Activated B cell treated with CpG ODN at 0.5 μM for 24 hours (primary cell): Measurements from ENCODE around the gene CYP46A1. TPM values are rescaled to one million over a fixed set of nuclear protein-coding genes. Genes with fewer than 3 reads are reported as not detected.

Source experiments
- ATAC-seq: fragments of 200-7000 bp; cut with Tn5 transposase; one replicate; pipeline ENCODE4 v1.10.0; 2021; ENCODE audit warnings: low read depth, mild to moderate bottlenecking, moderate library complexity
- CTCF ChIA-PET: fragments of 350-600 bp; sonication (Branson Sonifier 250); formaldehyde crosslinking; loops from one replicate; lab custom pipeline; 2021; ENCODE audit warnings: antibody characterized with exemption; lab: Charles Lee
- POLR2A ChIA-PET: fragments of 350-600 bp; sonication (Branson Sonifier 250); formaldehyde crosslinking; loops from one replicate; lab custom pipeline; 2021; ENCODE audit warnings: antibody characterized with exemption; lab: Charles Lee
- DNase-seq: peaks from one replicate; pipeline ENCODE4 v3.0.0; 2022
- H3K27ac Mint-ChIP-seq: one replicate; pipeline ENCODE4 v1.8.0; 2020; ENCODE audit warnings: mixed read lengths
- H3K27me3 Mint-ChIP-seq: one replicate; pipeline ENCODE4 v1.8.0; 2021; ENCODE audit warnings: mixed read lengths
- H3K36me3 Mint-ChIP-seq: one replicate; pipeline ENCODE4 v1.8.0; 2021; ENCODE audit warnings: low read depth, mixed read lengths
- H3K4me1 Mint-ChIP-seq: one replicate; pipeline ENCODE4 v1.8.0; 2021; ENCODE audit warnings: mixed read lengths
- H3K4me3 Mint-ChIP-seq: one replicate; pipeline ENCODE4 v1.8.0; 2020; ENCODE audit warnings: mild to moderate bottlenecking, mixed read lengths
- H3K9me3 Mint-ChIP-seq: one replicate; pipeline ENCODE4 v1.8.0; 2020; ENCODE audit warnings: mixed read lengths
- intact Hi-C: fragments of 100-400 bp; cut with micrococcal nuclease; formaldehyde crosslinking; loops from one replicate; pipeline ENCODE4 v1.15.1; 2024
- total RNA-seq: library from RNA; stranded (reverse); gene quantifications from 2 replicates; pipeline ENCODE4 v1.2.3, GENCODE V29; 2022
- TF ChIP-seq, protein P1 (sequence below): fragments of 200-600 bp; IDR thresholded peaks from one replicate; pipeline ENCODE4 v1.8.0; 2022; ENCODE audit warnings: antibody characterized with exemption, mild to moderate bottlenecking

The CYP46A1 gene
- total RNA-seq, 1 donor from 2014 or later: not detected

DNA sequence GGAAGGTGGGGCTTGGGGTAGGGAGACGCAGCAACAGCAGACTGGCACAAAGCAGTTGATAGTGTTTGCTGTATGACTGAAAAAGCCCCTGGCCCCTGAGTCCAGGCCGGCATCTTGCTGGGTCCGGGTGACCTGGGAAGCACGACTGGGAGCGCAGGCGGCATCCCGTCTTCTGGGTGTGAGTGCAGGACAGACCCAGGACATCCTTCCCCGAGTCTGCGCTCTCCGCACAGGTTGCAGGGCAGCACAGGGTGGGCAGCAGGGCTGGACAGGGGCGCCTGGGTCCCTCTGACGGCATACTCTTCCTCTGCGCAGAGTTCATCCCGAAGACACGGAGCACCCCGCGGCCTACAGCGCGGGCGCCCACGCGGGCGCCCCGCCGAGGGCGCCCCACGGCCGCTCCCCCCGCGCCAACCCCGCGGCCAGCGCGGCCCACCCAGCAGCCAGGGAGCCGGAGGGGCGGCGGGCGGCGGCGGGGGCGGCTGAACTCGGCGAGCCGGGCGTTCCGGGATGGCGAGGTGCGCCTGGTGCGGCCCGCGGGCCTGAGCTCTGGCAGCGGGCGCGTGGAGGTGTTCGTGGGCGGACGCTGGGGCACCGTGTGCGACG lies 9.2 kb upstream of the CYP46A1 start:
- no peak overlapping the region for H3K27ac Mint-ChIP-seq
- DNase-seq: no peak
- CTCF ChIA-PET: no interaction called here

DNA sequence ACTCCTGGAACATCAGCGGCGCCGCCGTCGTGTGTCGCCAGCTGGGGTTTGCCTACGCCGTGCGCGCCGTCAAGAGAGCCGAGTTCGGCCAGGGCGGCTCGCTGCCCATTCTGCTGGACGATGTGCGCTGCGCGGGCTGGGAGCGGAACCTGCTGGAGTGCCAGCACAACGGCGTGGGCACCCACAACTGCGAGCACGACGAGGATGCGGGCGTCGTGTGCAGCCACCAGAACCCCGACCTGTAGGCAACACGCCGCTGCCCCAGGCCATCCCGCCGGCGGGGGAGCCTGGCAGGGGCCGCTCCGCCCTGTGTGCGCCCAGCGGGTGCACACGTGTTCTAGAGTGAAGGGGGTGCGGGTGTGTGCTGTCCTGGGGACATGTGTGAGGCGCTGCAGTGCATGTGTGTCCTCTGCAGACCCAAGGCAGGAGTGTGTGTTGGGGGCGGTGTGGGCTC lies 8.7 kb upstream of the CYP46A1 start:
- DNase-seq: no peak
- ATAC-seq: no peak
- H3K4me3 Mint-ChIP-seq: no peak overlapping the region
- intact Hi-C loops: no loop called here
- H3K27ac Mint-ChIP-seq: no peak overlapping the region
- POLR2A ChIA-PET: no interaction called here
- peaks cover 22% of the 10 kb centered on the region for H3K27me3 Mint-ChIP-seq
- H3K4me1 Mint-ChIP-seq: peaks cover 6% of the 10 kb centered on the region
- peaks cover 7% of the 10 kb centered on the region for H3K9me3 Mint-ChIP-seq
- TF ChIP-seq, protein P1, sequence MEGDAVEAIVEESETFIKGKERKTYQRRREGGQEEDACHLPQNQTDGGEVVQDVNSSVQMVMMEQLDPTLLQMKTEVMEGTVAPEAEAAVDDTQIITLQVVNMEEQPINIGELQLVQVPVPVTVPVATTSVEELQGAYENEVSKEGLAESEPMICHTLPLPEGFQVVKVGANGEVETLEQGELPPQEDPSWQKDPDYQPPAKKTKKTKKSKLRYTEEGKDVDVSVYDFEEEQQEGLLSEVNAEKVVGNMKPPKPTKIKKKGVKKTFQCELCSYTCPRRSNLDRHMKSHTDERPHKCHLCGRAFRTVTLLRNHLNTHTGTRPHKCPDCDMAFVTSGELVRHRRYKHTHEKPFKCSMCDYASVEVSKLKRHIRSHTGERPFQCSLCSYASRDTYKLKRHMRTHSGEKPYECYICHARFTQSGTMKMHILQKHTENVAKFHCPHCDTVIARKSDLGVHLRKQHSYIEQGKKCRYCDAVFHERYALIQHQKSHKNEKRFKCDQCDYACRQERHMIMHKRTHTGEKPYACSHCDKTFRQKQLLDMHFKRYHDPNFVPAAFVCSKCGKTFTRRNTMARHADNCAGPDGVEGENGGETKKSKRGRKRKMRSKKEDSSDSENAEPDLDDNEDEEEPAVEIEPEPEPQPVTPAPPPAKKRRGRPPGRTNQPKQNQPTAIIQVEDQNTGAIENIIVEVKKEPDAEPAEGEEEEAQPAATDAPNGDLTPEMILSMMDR: no peak
- CTCF ChIA-PET: no interaction called here
- no peaks in the 10 kb centered on the region for H3K36me3 Mint-ChIP-seq

More for the DNA sequence above, 9.2 kb upstream of the CYP46A1 start:
- Mint-ChIP-seq H3K4me3 (no peak overlapping the region), H3K9me3 (peaks cover 7% of the 10 kb centered on the region), H3K27me3 (peaks cover 22% of the 10 kb centered on the region), H3K4me1 (peaks cover 6% of the 10 kb centered on the region), H3K36me3 (no peaks in the 10 kb centered on the region)
- TF ChIP-seq, protein P1: no peak
- intact Hi-C loops: no loop called here
- no peak for ATAC-seq
- POLR2A ChIA-PET: no interaction called here

DNA sequence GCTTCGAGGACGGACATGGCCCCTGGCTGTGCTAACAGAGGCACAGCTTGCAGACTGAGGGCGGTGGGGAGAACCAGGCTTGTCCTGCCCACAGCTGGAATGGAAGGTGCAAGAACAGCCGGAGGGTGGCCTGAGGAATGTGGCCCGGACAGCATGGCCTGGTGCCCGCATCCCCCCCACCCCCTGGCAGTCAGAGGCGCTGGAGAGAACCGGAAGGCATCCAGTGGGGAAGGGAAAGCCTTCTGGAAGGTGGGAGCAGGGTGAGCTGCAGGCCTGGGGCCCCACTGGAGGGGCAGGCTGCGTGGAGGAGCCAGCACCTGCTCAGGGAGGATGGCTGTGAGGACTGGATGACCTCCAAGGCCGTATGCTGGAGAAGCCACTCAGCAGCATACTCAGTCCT lies 8.1 kb upstream of the CYP46A1 start:
- Mint-ChIP-seq H3K27me3 (peaks cover 17% of the 10 kb centered on the region), H3K4me1 (peaks cover 6% of the 10 kb centered on the region), H3K27ac (no peak overlapping the region), H3K4me3 (no peak overlapping the region), H3K9me3 (peaks cover 7% of the 10 kb centered on the region), H3K36me3 (no peaks in the 10 kb centered on the region)
- DNase-seq (no peak), ATAC-seq (no peak)
- CTCF ChIA-PET: no interaction called here
- POLR2A ChIA-PET: no interaction called here
- intact Hi-C loops: no loop called here
- TF ChIP-seq, protein P1: no peak

DNA sequence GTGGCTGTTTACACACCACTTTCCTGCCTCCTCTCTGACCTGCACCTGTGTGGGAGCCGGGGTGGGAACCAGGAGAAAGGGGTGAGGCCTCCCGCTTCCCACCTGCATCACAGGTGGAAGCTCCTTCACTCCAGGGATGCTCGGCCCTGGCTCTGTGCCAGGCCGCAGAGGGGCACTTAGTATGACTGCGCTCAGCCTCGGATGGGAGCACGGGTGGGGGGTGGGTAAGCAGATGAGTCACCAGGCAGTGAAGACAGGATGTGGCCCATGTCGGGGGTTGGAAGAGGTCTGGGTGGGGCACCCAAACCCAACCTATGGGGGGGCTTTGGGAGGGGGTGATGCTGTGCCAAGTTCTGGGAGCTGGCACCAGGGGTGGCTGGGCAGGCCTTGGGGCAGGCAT lies 7.4 kb upstream of the CYP46A1 start:
- Mint-ChIP-seq H3K4me1 (peaks cover 6% of the 10 kb centered on the region), H3K27ac (no peak overlapping the region), H3K9me3 (peaks cover 7% of the 10 kb centered on the region), H3K4me3 (no peak overlapping the region), H3K27me3 (peaks cover 16% of the 10 kb centered on the region), H3K36me3 (no peaks in the 10 kb centered on the region)
- TF ChIP-seq, protein P1: no peak
- ChIA-PET POLR2A (no interaction called here), CTCF (no interaction called here)
- ATAC-seq (no peak), DNase-seq (no peak)
- intact Hi-C loops: no loop called here

DNA sequence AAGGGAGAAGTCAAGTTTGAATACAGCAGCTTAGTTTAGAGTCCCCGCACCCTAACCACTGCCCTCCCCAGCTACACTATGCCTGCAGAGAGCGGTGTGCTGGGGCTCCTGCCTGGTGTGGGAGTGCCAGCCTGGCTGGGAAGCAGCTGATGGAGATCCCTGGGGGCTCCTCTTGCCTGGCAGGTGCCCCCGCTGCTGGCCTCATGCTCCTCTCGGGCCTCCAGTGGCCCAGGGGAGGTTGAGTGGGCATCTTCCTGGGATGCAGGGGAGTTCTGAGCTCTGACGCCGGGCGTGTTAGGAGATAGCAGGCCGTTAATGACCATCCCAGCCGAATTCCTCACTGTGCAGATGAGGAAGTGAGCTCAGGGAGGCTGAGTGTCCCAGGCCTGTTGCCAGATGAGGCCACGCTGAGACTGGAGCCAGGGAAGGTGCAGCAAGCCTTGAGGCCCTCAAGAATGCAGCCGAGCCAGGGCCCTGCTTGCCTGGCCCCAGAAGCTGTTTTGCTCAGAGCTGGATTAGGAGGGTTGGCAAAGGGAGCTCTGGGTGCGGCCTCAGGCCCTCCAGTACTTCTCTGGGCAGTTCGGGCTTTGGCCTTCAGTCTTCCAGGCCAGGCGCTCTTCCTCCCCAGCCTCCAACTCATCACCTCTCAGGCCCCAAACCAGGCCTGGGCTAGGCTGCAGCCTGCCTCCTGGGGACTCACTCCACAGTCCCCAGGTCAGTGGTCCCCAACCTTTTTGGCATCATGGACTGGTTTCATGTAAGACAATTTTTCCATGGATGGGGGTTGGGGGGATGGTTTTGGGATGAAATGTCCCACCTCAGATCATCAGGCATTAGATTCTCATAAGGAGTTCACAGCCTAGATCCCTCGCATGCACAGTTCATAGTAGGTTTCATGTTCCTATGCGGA lies 6.6 kb upstream of the CYP46A1 start:
- Mint-ChIP-seq H3K4me1 (peaks cover 5% of the 10 kb centered on the region), H3K4me3 (no peak overlapping the region), H3K27ac (no peak overlapping the region), H3K36me3 (no peaks in the 10 kb centered on the region), H3K9me3 (peaks cover 7% of the 10 kb centered on the region), H3K27me3 (peaks cover 16% of the 10 kb centered on the region)
- intact Hi-C loops: no loop called here
- TF ChIP-seq, protein P1: no peak
- POLR2A ChIA-PET: no interaction called here
- ATAC-seq (no peak), DNase-seq (no peak)
- CTCF ChIA-PET: no interaction called here
